K562 (cell line): Measurements from ENCODE around the gene SUDS3. TPM values are rescaled to one million over a fixed set of nuclear protein-coding genes. Genes with fewer than 3 reads are reported as not detected.

Source experiments
- DACH1 ChIP-seq: fragments of 450-650 bp; IDR thresholded peaks from 2 replicates; pipeline ENCODE4 v1.6.1; 2018; ENCODE audit not compliant: partially characterized antibody
- ELK1 ChIP-seq: sonication (generic); formaldehyde crosslinking; IDR thresholded peaks from 2 replicates; pipeline ENCODE4 v1.8.1; 2022; ENCODE audit warnings: missing genetic modification reagents
- HNRNPH1 ChIP-seq: fragments of 200-400 bp; formaldehyde crosslinking; optimal IDR thresholded peaks from 2 replicates; pipeline ENCODE3; 2017; ENCODE audit warnings: low read depth, mild to moderate bottlenecking, low read length, moderate library complexity
- MTA2 ChIP-seq: fragments of 450-650 bp; IDR thresholded peaks from 2 replicates; pipeline ENCODE4 v1.6.1; 2016; ENCODE audit warnings: low read depth
- PHB ChIP-seq: fragments of 250-450 bp; sonication (Bioruptor Pico); IDR thresholded peaks from 2 replicates; pipeline ENCODE4 v1.5.0; 2021
- PHF8 ChIP-seq: fragments of 200-600 bp; sonication (generic); IDR thresholded peaks from 2 replicates; pipeline ENCODE4 v1.6.1; 2012; ENCODE audit warnings: mixed run types, mild to moderate bottlenecking, inconsistent platforms, low read length, moderate library complexity, borderline replicate concordance
- PRMT5 ChIP-seq: sonication (generic); formaldehyde crosslinking; IDR thresholded peaks from 2 replicates; pipeline ENCODE4 v1.5.0; 2020; ENCODE audit warnings: missing genetic modification reagents
- RBM39 ChIP-seq: fragments of 200-400 bp; formaldehyde crosslinking; optimal IDR thresholded peaks from 2 replicates; pipeline ENCODE3; 2018; ENCODE audit warnings: low read depth, low read length
- SIN3A ChIP-seq, 2 experiments: fragments of 150-350 bp in 1 of 2; IDR thresholded peaks; 2 replicates each; pipeline ENCODE4 v1.6.1; 2011 to 2016; ENCODE audit warnings: borderline replicate concordance in 2 of 2, low read depth in 2 of 2, low read length in 2 of 2, mild to moderate bottlenecking in 2 of 2, moderate library complexity in 2 of 2; ENCODE audit not compliant: control insufficient read depth in 1 of 2
- SMAD4 ChIP-seq: fragments of 250-450 bp; sonication (Bioruptor Pico); conservative IDR thresholded peaks from 2 replicates; pipeline ENCODE4 v1.8.0; 2021; ENCODE audit warnings: inconsistent platforms, mild to moderate bottlenecking, moderate library complexity
- SMARCA5 ChIP-seq: fragments of 450-650 bp; IDR thresholded peaks from 2 replicates; pipeline ENCODE4 v1.6.1; 2016
- STAT6 ChIP-seq: sonication (generic); formaldehyde crosslinking; IDR thresholded peaks from 2 replicates; pipeline ENCODE4 v1.8.1; 2023; ENCODE audit warnings: mild to moderate bottlenecking, missing genetic modification reagents
- TARDBP ChIP-seq: fragments of 450-650 bp; IDR thresholded peaks from 2 replicates; pipeline ENCODE4 v1.6.1; 2016
- TFAM ChIP-seq: fragments of 250-450 bp; sonication (Bioruptor Pico); conservative IDR thresholded peaks from 2 replicates; pipeline ENCODE4 v1.5.0; 2021; ENCODE audit warnings: mild to moderate bottlenecking, moderate library complexity
- USF1 ChIP-seq: sonication (generic); formaldehyde crosslinking; IDR thresholded peaks from 2 replicates; pipeline ENCODE4 v1.9.0; 2022; ENCODE audit warnings: mild to moderate bottlenecking, missing genetic modification reagents
- ZFP30 ChIP-seq: fragments of 250-450 bp; sonication (Bioruptor Pico); IDR thresholded peaks from 2 replicates; pipeline ENCODE4 v1.8.0; 2022; ENCODE audit warnings: moderate library complexity, mild to moderate bottlenecking, inconsistent platforms, borderline replicate concordance
- ZNF609 ChIP-seq: sonication (generic); formaldehyde crosslinking; IDR thresholded peaks from 2 replicates; pipeline ENCODE4 v1.8.1; 2023; ENCODE audit warnings: missing genetic modification reagents, mild to moderate bottlenecking, borderline replicate concordance
- polyA plus RNA-seq, 8 experiments: library from polyadenylated mRNA; depleted of rRNA in 4 of 8; stranded (reverse) in 5 of 8; unstranded in 3 of 8; fragments of >200 nt; fragmentation: Nextera tagmentation in 2 of 8; fragmentation: Illumina TruSeq in 1 of 8; extraction: Ambion mirVana in 2 of 8; extraction: Trizol in 1 of 8; gene quantifications; 2 replicates each; pipeline versions ENCODE4 v1.2.1 to v1.2.3, GENCODE V29; 2011 to 2014; ENCODE audit warnings: inconsistent platforms in 1 of 8, missing spikeins in 1 of 8
- total RNA-seq, 7 experiments: library from RNA; depleted of rRNA in 6 of 7; stranded (reverse); fragments of >200 nt in 6 of 7; fragmentation: Illumina TruSeq in 2 of 7; extraction: Trizol in 2 of 7; gene quantifications; 2 replicates each; pipeline versions ENCODE4 v1.2.1 to v1.2.3, GENCODE V29; 2011 to 2021; ENCODE audit warnings: low replicate concordance in 1 of 7

Gene SUDS3
- total and polyA plus RNA-seq, 9 of the 15 experiments (the other 6 are each of a cell fraction or from before 2014, with no cell fraction given), result 6.6 to 30.5 (median 23.3) TPM

- TF ChIP-seq ZNF609 (CRISPR knock-in tag), result 0 out of 2 replicates have a peak, but pooled peaks have one; percentile 77
- TF ChIP-seq RBM39, result no peak
- TF ChIP-seq PHB (CRISPR knock-in tag), result no peak; the same call in 1 of the 2 replicates
- TF ChIP-seq HNRNPH1, result no peak
- TF ChIP-seq MTA2, result no peak
- TF ChIP-seq TARDBP, result peak; percentile 58; the same call in 1 of the 2 replicates
- no peak for TF ChIP-seq SMARCA5
- TF ChIP-seq PHF8, result peak; percentile 88; the same call in 1 of the 2 replicates
- TF ChIP-seq SIN3A (IDR thresholded peaks at IDR 0.05; ENCODE audit: borderline replicate concordance in 2 of 2, control insufficient read depth in 1 of 2, low read depth in 2 of 2, low read length in 2 of 2), result peak; percentile 83 to 95; a peak in 3 of 4 replicates
- no peak for TF ChIP-seq USF1
- peak; percentile 98 for TF ChIP-seq DACH1
- no peak for TF ChIP-seq PRMT5 (CRISPR knock-in tag)
- TF ChIP-seq SMAD4, result peak; percentile 54; the same call in 1 of the 2 replicates
- no peak for TF ChIP-seq TFAM (CRISPR knock-in tag)
- TF ChIP-seq STAT6 (CRISPR knock-in tag), result no peak
- TF ChIP-seq ELK1 (CRISPR knock-in tag), result no peak
- no peak for TF ChIP-seq ZFP30 (CRISPR knock-in tag)
Measured at GRCh38 chr12:118376089-118377020, at the start of gene SUDS3 (continued).
